ENCODE results near the gene SCAMP5. TPM values are rescaled to one million over a fixed set of nuclear protein-coding genes. Genes with fewer than 3 reads are reported as not detected.

SCAMP5 gene
- total and polyA plus RNA-seq, 2 of the 4 experiments (the other 2 are of a cell fraction): 0.36 to 1.6 TPM

GRCh38 chr15:74997141-74997540 lies 1.8 kb downstream of the SCAMP5 start (continued):
- TF ChIP-seq MXI1 (IDR thresholded peaks at IDR 0.05; ENCODE audit: borderline replicate concordance, low read depth, low read length): no peak

- no peak overlapping the region for H3K4me3 ChIP-seq (ENCODE audit: insufficient read depth, low read depth, low read length)
- no peak for TF ChIP-seq NFE2L2 (IDR thresholded peaks at IDR 0.05; ENCODE audit: low read depth, low read length)
- TF ChIP-seq CHD1 (IDR thresholded peaks at IDR 0.05; ENCODE audit: low read depth, low read length): no peak
- TF ChIP-seq USF2 (IDR thresholded peaks at IDR 0.05; ENCODE audit: low read depth, low read length): no peak
- TF ChIP-seq CTCF (conservative IDR thresholded peaks at IDR 0.05; ENCODE audit: low read depth, low read length): no peak
- no peak for TF ChIP-seq CEBPB (IDR thresholded peaks at IDR 0.05; ENCODE audit: low read depth, low read length)
- no peak for TF ChIP-seq MAFK (IDR thresholded peaks at IDR 0.05; ENCODE audit: low read depth, low read length)
- TF ChIP-seq ELK1 (IDR thresholded peaks at IDR 0.05; ENCODE audit: borderline replicate concordance, low read depth, low read length): no peak
- TF ChIP-seq MXI1 (IDR thresholded peaks at IDR 0.05; ENCODE audit: borderline replicate concordance, low read depth, low read length): no peak
- no peak for TF ChIP-seq RCOR1 (IDR thresholded peaks at IDR 0.05; ENCODE audit: insufficient replicate concordance, low read length)
- TF ChIP-seq MAZ (IDR thresholded peaks at IDR 0.05; ENCODE audit: borderline replicate concordance, low read depth, low read length): no peak
- no peak for TF ChIP-seq FOS (IDR thresholded peaks at IDR 0.05; ENCODE audit: low read depth, low read length)
- no peak for TF ChIP-seq RAD21 (IDR thresholded peaks at IDR 0.05; ENCODE audit: low read length)
- TF ChIP-seq RFX5 (IDR thresholded peaks at IDR 0.05; ENCODE audit: low read depth, low read length): no peak
- no peak for TF ChIP-seq BHLHE40 (IDR thresholded peaks at IDR 0.05; ENCODE audit: low read depth, low read length)
- no peak for TF ChIP-seq POLR2A (IDR thresholded peaks at IDR 0.05; ENCODE audit: low read depth, low read length)
Observed at GRCh38 chr15:74997543-74997942, 2.2 kb downstream of the SCAMP5 start.

More at GRCh38 chr15:74997543-74997942, 2.2 kb downstream of the SCAMP5 start:
- H3K79me1 ChIP-seq (ENCODE audit: low read depth in 1 of 2, low read length in 2 of 2): no peaks in the 10 kb centered on the region
- no TSS peak for BruUV-seq (replicated peaks)
- CTCF ChIA-PET: no interaction called here
- no peak overlapping the region for H2BK5ac ChIP-seq (ENCODE audit: low read depth, low read length, poor library complexity, severe bottlenecking)
- H3K4me1 ChIP-seq (ENCODE audit: control insufficient read depth, insufficient read depth, low read length): no peaks in the 10 kb centered on the region
- H3K4me2 ChIP-seq (ENCODE audit: low read depth, low read length): no peak overlapping the region
- dilution Hi-C loops (cut with HindIII; ENCODE audit: low sequenced_read_pairs, unreplicated experiment): no loop called here
- no peak overlapping the region for H4K8ac ChIP-seq (ENCODE audit: low read depth in 2 of 2, low read length in 2 of 2)
- 100% methylated on average over 1 of the region's 2 CpGs; no CpG with 5 or more reads in 1 of the 2 experiments for WGBS, 2 experiments (ENCODE audit: extremely low coverage in 2 of 2, insufficient read length in 1 of 2)
- no peak overlapping the region for H3K9ac ChIP-seq (ENCODE audit: low read depth, low read length)
- no peak overlapping the region for H3K14ac ChIP-seq (replicated peaks; ENCODE audit: low read depth, low read length)
- DNase-seq: no peak
- no peak overlapping the region for H3K23ac ChIP-seq (ENCODE audit: low read depth, low read length)
- in situ Hi-C loops (cut with MboI; ENCODE audit: low sequenced_read_pairs): no loop called here
- H3K18ac ChIP-seq (ENCODE audit: low read depth, low read length): no peak overlapping the region
- H4K20me1 ChIP-seq (ENCODE audit: insufficient read depth, low read length): no peaks in the 10 kb centered on the region; the same call in 1 of the 2 replicates
- H3K9me1 ChIP-seq (ENCODE audit: insufficient read depth, low read length): no peaks in the 10 kb centered on the region
- no peak overlapping the region for H3K4ac ChIP-seq (ENCODE audit: low read depth, low read length)
- no peak overlapping the region for H2AK5ac ChIP-seq (ENCODE audit: low read depth, low read length)
- H3K56ac ChIP-seq (ENCODE audit: extremely low read depth, insufficient read depth, low read length): no peak overlapping the region
- ATAC-seq (ENCODE audit: low read depth): no peak
- H3K27ac ChIP-seq (ENCODE audit: insufficient read depth, low read length): no peak overlapping the region
- H4K5ac ChIP-seq (ENCODE audit: low read depth, low read length): no peak overlapping the region
- POLR2A ChIA-PET (ENCODE audit: unreplicated experiment): interaction anchor here (0.5 kb wide), 1 partner anchor 9 kb away, joined by 4 read pairs; no protein-coding TSS in a partner anchor
- intact Hi-C loops (cut with micrococcal nuclease): no loop called here
- H2BK20ac ChIP-seq (ENCODE audit: low read depth, low read length): no peak overlapping the region
- peaks cover 4% of the 10 kb centered on the region; the same call in 1 of the 2 replicates for H3K9me3 ChIP-seq (ENCODE audit: control insufficient read depth, insufficient read depth, low read length)
- no peaks in the 10 kb centered on the region for H3K36me3 ChIP-seq (ENCODE audit: control insufficient read depth, insufficient read depth, low read length)
- H2AK9ac ChIP-seq (replicated peaks; ENCODE audit: low read depth, low read length, poor library complexity): no peak overlapping the region
- H4K91ac ChIP-seq (ENCODE audit: insufficient read depth, low read depth, low read length): no peak overlapping the region
- H2BK120ac ChIP-seq (ENCODE audit: low read depth, low read length): no peak overlapping the region
- no peak overlapping the region for H2BK15ac ChIP-seq (ENCODE audit: low read depth, low read length)
- peaks cover 28% of the 10 kb centered on the region for H3K27me3 ChIP-seq (ENCODE audit: control insufficient read depth, insufficient read depth, low read length)
- H2AFZ ChIP-seq (replicated peaks; ENCODE audit: low read length, poor library complexity): no peak overlapping the region
